DMS53 treated with DMSO at 0.1 percent for 48 hours (cell line): ENCODE results near the gene ACSL4.

Source experiments
- DNase-seq: peaks from one replicate; lab custom pipeline; 2025; ENCODE audit not compliant: unreplicated experiment; lab: John Stamatoyannopoulos, UW

Gene ACSL4

GRCh38 chrX:109619771-109620170 lies 113.3 kb downstream of the ACSL4 start:
- DNase-seq, result no peak

GRCh38 chrX:109614951-109615350 lies 118.1 kb downstream of the ACSL4 start:
- no peak for DNase-seq

GRCh38 chrX:109601486-109601885 lies 131.6 kb downstream of the ACSL4 start:
- DNase-seq, result no peak

GRCh38 chrX:109600237-109600651 lies 132.8 kb downstream of the ACSL4 start:
- no peak for DNase-seq

GRCh38 chrX:109596015-109596414 lies 137.0 kb downstream of the ACSL4 start:
- DNase-seq, result no peak
